Smooth muscle cell of the coronary artery (primary cell): ENCODE results near the gene NUP62. TPM values are rescaled to one million over a fixed set of nuclear protein-coding genes. Genes with fewer than 3 reads are reported as not detected.

ENCODE experiments used
- total RNA-seq: library from RNA; depleted of rRNA; stranded (reverse); fragments of >200 nt; gene quantifications from 2 replicates; pipeline ENCODE4 v1.2.3, GENCODE V29; 2014; ENCODE audit warnings: low replicate concordance

Gene NUP62, protein sequence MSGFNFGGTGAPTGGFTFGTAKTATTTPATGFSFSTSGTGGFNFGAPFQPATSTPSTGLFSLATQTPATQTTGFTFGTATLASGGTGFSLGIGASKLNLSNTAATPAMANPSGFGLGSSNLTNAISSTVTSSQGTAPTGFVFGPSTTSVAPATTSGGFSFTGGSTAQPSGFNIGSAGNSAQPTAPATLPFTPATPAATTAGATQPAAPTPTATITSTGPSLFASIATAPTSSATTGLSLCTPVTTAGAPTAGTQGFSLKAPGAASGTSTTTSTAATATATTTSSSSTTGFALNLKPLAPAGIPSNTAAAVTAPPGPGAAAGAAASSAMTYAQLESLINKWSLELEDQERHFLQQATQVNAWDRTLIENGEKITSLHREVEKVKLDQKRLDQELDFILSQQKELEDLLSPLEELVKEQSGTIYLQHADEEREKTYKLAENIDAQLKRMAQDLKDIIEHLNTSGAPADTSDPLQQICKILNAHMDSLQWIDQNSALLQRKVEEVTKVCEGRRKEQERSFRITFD
- 17.2 and 21.4 TPM in 2 replicates for total RNA-seq

DNA sequence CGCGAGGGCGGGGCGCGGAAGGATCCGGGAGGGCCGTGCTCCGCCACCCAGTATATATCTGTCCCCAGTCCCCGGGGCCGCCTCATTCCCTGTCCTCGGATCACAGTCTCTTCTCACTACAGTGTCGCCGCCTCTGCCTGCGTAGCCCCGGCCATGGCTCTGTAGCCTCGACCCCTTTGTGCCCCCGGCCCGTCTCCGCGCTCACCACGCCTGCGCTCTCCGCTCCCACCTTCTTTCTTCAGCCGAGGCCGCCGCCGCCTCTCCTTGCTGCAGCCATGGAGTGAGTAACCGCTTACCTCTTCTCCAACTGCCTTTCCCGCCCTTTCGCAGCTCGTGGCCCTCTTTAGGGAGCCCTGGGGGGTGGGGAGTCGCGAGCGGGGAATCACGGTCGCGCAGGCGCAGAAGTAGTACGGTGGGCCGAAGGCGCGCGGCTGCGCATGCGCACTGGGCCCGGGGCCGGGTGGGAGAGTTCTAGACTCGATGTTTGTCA lies at the start of gene NUP62, which contains the start of gene ATF5:
Gene NUP62 (minus strand): TSS at position 384 of the 490 bp plus-strand sequence. CDS start 19,697 bp downstream, outside the sequence.
Gene ATF5 (plus strand): TSS at position 85 of the 490 bp plus-strand sequence. CDS start 1,646 bp downstream, outside the sequence.

DNA sequence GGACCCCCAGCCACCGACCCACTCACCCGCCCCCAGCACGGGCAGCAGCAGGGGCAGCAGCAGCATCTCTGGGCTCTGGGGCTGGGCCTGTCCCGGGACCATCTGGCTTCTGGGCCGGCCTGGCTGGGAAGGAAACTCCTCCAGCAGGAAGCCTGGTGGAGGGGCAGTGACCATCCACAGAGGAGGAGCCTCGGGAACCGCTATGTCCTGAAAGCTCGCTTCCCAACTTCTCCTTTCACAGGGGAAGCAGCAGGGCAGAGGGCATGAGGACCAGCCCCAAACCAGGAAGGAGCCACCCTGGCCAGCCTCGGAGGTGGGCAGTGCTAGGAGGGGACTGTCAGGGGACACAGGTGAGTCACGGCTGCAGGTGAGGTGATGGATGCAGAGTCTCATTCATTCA lies 31.7 kb upstream of the NUP62 start, which contains the start of gene SIGLEC11:
Gene SIGLEC11 (minus strand): TSS at position 193 of the 400 bp plus-strand sequence. CDS start 91 bp downstream, at position 102.

DNA sequence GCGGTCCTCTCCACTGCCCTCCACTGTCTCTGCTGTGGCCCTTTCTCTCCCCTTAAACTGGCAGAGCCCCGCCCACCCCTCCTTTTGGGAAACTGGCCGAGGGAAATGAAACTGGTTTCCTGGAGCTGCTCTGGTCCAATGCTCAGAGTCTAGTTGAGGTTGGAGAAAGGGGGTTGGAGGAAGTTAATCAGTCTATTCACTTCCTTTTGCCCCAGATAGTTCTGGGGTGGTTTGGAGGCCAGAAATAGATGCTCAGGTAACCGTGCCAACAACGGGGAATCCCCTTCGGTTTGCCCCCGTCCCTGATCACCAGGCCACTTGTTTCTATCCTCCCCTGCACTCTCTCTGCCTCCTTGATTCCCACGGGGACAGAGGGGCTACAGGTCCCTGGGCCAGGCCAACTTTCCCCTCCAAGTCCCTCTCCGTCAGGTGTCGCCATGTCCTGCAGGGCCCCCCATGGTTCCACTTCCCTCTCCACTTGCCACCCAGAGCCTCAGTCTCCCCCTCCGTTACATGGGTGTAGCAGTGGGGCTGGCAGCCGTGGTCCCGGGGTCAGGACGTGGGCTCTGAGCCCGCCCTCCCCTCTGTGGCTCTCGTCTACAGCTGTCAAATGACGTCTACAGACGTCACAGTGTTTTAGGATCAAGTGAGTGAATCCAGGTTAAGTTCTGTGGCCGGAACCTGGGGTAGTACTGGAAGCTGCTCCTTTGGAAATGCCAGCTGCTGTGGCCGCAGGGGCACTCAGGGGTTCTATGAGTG lies 32.3 kb downstream of the NUP62 start, which contains the start of gene IL4I1:
Gene IL4I1 (minus strand): TSS at position 25 of the 759 bp plus-strand sequence. CDS start 727 bp downstream, outside the sequence.

DNA sequence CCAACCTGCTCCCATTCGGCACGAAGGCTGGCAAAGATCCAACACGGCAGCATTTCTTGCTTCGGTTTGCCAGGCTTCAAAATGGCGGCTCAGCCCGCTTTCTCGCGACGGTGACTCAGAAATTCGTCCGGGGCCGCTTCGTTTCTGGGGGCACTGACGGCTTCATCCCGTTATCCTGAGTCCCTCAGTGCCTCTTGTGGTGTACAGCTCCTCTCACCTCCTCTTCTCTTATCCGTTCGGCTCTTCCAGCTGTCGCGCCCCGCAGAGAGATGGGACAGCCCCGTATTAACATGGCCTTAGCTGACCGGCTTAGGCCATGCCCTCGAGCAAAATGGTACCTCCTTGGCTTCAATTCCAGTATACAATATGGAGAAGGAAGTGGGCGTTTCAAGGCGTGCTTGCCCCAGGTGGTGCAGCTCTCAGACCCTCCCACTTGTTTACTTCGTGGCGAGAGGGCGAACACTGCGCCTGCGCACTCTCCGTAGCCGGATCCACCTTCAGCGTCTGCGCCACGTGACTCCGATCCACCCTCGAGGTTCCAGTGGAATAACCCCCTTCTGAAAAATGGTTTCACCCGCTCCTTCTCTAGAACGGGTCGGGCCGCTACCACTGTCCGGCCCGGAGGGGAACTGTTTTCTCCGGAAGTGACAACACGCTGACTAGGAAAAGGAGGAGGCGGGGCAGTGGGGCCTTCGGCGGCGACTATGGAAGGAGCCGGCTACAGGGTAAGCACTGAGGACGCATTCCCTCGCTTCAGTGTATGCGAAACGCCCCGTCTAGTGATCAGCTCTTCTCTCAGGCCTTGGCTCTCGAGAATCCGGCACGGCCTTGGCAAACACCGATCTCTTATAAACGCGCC lies 52.1 kb downstream of the NUP62 start, which contains the start of the genes AKT1S1 and TBC1D17:
Gene AKT1S1 (minus strand): TSS at position 336 of the 859 bp plus-strand sequence. CDS start 4,060 bp downstream, outside the sequence.
Gene TBC1D17 (plus strand): TSS at position 683 of the 859 bp plus-strand sequence. CDS start 22 bp downstream, at position 705.

DNA sequence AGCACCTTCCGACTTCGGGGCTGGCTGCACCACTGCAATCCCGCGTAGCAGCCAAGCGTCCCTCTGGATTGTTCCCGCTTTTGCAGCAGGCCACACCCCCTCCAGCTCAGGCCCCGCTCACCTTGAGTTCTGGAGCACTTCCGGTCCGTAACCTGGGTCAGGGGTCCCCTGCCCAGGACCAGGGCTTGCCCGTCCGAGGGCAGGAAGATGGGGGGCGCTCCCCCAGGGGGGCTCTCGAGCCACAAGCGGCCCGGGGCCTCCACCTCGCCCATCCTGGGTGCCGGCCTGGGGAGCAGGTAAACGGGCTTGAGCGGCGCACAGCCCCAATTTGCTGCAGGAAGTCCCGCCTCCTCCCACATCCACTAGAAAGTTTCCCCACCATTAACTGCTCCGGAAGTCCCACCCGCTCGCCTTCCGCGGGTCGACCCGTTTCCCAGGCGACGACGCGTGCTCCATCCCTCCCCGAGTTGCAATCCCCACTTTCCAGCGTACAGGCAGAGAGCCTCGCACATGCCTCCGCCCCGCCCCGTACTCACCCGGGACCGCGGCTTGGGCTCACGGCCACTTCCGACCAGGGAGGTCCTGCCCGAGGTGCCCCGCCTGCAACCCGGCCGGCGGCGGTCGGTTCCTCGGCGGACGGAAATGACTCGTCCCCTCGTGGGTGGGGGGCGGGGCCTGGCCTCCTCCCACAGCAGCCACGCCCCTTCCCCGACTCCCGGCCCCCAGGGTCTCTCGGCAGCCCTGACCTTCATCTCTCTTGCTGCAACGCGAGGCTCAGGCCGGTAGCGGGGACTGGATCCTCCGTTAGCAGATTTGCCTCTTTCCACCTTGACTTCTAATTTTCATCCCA lies 62.1 kb downstream of the NUP62 start, which contains the start of gene PNKP:
Gene PNKP (minus strand): TSS at position 644 of the 850 bp plus-strand sequence. CDS start 372 bp downstream, at position 272.

Other genes starting within 250 kb of the NUP62 start
- 0.15 and 0.59 TPM in 2 replicates for gene ADM5, start 239.9 kb downstream of the NUP62 start, total RNA-seq
- 11.7 and 21.6 TPM in 2 replicates for gene CPT1C, start 238.4 kb downstream of the NUP62 start, total RNA-seq
- gene TSKS, start 166.2 kb downstream of the NUP62 start, total RNA-seq: 0.08 and 3.3 TPM in 2 replicates
- gene AP2A1, start 162.5 kb downstream of the NUP62 start, total RNA-seq: 82.6 and 113 TPM in 2 replicates
- 19.3 and 21.6 TPM in 2 replicates for gene FUZ, start 116.2 kb downstream of the NUP62 start, total RNA-seq
- 13.0 and 14.7 TPM in 2 replicates for gene MED25, start 111.2 kb downstream of the NUP62 start, total RNA-seq
- 64.5 and 72.9 TPM in 2 replicates for gene PTOV1, start 78.3 kb downstream of the NUP62 start, total RNA-seq
- gene PNKP, start 61.9 kb downstream of the NUP62 start, total RNA-seq: 25.7 and 40.7 TPM in 2 replicates
- gene AKT1S1, start 52.1 kb downstream of the NUP62 start, total RNA-seq: 7.1 and 9.8 TPM in 2 replicates
- 5.6 and 7.0 TPM in 2 replicates for gene TBC1D17, start 51.8 kb downstream of the NUP62 start, total RNA-seq
- gene IL4I1, start 32.6 kb downstream of the NUP62 start, total RNA-seq: 0.23 TPM in 1 of 2 replicates, not detected in the other
- gene ATF5, start 299 bp downstream of the NUP62 start, total RNA-seq: 2.8 and 8.8 TPM in 2 replicates
- gene SIGLEC11, start 31.7 kb upstream of the NUP62 start, total RNA-seq: not detected in 2 replicates
- gene VRK3, start 95.9 kb upstream of the NUP62 start, total RNA-seq: 15.9 and 17.3 TPM in 2 replicates
- 5.3 and 6.3 TPM in 2 replicates for gene ZNF473, start 96.5 kb upstream of the NUP62 start, total RNA-seq
- not detected in 2 replicates for gene IZUMO2, start 233.8 kb upstream of the NUP62 start, total RNA-seq